H1 (cell line): ENCODE measurements around the gene TEAD4. TPM values are rescaled to one million over a fixed set of nuclear protein-coding genes. Genes with fewer than 3 reads are reported as not detected.
A peak's percentile ranks its signal among the peaks of the same experiment; 100 is the strongest.

Experiments used
- CTCF ChIA-PET: fragments of 300-600 bp; sonication (Branson Sonifier 250); formaldehyde crosslinking; loops from one replicate; lab custom pipeline; 2021; ENCODE audit not compliant: partially characterized antibody; lab: Charles Lee
- POLR2A ChIA-PET: fragments of 300-600 bp; sonication (Branson Sonifier 250); formaldehyde crosslinking; loops from one replicate; lab custom pipeline; 2021; ENCODE audit warnings: inconsistent platforms; ENCODE audit not compliant: partially characterized antibody; lab: Charles Lee
- DNase-seq, 2 experiments: peaks; one replicate each; pipeline versions ENCODE4 v3.0.0 to v3.0.0-alpha.2; 2010 to 2022; ENCODE audit warnings: low spot score in 2 of 2, low read depth in 1 of 2, mixed read lengths in 1 of 2
- FAIRE-seq: peaks from 2 replicates; lab custom pipeline; 2011; peaks lifted over from hg19 to GRCh38; lab: Jason Lieb, UNC
- H2AFZ ChIP-seq: 2 replicates; pipeline ENCODE4 v1.8.1; 2012; ENCODE audit warnings: low read length, inconsistent platforms
- H2AK5ac ChIP-seq: 2 replicates; pipeline ENCODE4 v1.6.1; 2013; ENCODE audit warnings: low read depth, low read length
- H2BK120ac ChIP-seq: replicated peaks from 2 replicates; pipeline ENCODE3; 2013; ENCODE audit warnings: low read depth, low read length, inconsistent platforms
- H2BK12ac ChIP-seq: 2 replicates; pipeline ENCODE4 v1.6.1; 2013; ENCODE audit warnings: low read depth, low read length
- H2BK15ac ChIP-seq: 2 replicates; pipeline ENCODE4 v1.6.1; 2013; ENCODE audit warnings: low read length
- H2BK20ac ChIP-seq: 2 replicates; pipeline ENCODE4 v1.6.1; 2013; ENCODE audit warnings: low read length
- H2BK5ac ChIP-seq: 2 replicates; pipeline ENCODE4 v1.6.1; 2013; ENCODE audit warnings: low read depth, low read length
- H3K14ac ChIP-seq: 2 replicates; pipeline ENCODE4 v1.6.1; 2013; ENCODE audit warnings: inconsistent platforms; ENCODE audit not compliant: insufficient read length
- H3K18ac ChIP-seq: 2 replicates; pipeline ENCODE4 v1.6.1; 2013; ENCODE audit warnings: low read length; ENCODE audit errors: extremely low read depth
- H3K23ac ChIP-seq: 2 replicates; pipeline ENCODE4 v1.6.1; 2013; ENCODE audit warnings: inconsistent platforms; ENCODE audit not compliant: insufficient read length
- H3K23me2 ChIP-seq: 2 replicates; pipeline ENCODE4 v1.6.1; 2013; ENCODE audit warnings: low read depth, low read length
- H3K27ac ChIP-seq: 2 replicates; pipeline ENCODE4 v1.6.1; 2011; ENCODE audit warnings: low read depth, low read length, inconsistent platforms
- H3K27me3 ChIP-seq, 4 experiments: replicated peaks in 1 of 4; 1 replicate in 1 of 4; 2 replicates in 3 of 4; pipeline versions ENCODE4 v1.6.1 to v1.8.1; 2011 to 2013; ENCODE audit warnings: low read length in 3 of 4, mild to moderate bottlenecking in 3 of 4, inconsistent platforms in 2 of 4, mixed read lengths in 2 of 4, moderate library complexity in 1 of 4; ENCODE audit not compliant: control insufficient read depth in 3 of 4, insufficient read depth in 3 of 4; ENCODE audit errors: extremely low read depth in 1 of 4
- H3K36me3 ChIP-seq, 4 experiments: 2 replicates each; pipeline versions ENCODE4 v1.6.1 to v1.8.1; 2011 to 2013; ENCODE audit warnings: mild to moderate bottlenecking in 4 of 4, low read length in 3 of 4, moderate library complexity in 2 of 4, control low read depth in 1 of 4, inconsistent platforms in 1 of 4; ENCODE audit not compliant: insufficient read depth in 4 of 4, control insufficient read depth in 2 of 4
- H3K4ac ChIP-seq: replicated peaks from 2 replicates; pipeline ENCODE3; 2013; ENCODE audit warnings: low read length, low read depth, mixed read lengths, inconsistent platforms; ENCODE audit not compliant: insufficient read length
- H3K4me1 ChIP-seq, 4 experiments: replicated peaks in 1 of 4; 1 replicate in 1 of 4; 2 replicates in 3 of 4; pipeline versions ENCODE4 v1.6.1 to v1.8.1; 2011 to 2013; ENCODE audit warnings: low read length in 3 of 4, inconsistent platforms in 2 of 4, mixed read lengths in 1 of 4; ENCODE audit not compliant: insufficient read depth in 4 of 4, control insufficient read depth in 3 of 4
- H3K4me2 ChIP-seq, 2 experiments: 2 replicates each; pipeline versions ENCODE4 v1.6.1 to v1.8.1; 2011 to 2013; ENCODE audit warnings: low read depth in 2 of 2, low read length in 2 of 2, control low read depth in 1 of 2, inconsistent platforms in 1 of 2, mild to moderate bottlenecking in 1 of 2; ENCODE audit not compliant: insufficient read depth in 1 of 2
- H3K4me3 ChIP-seq, 4 experiments: fragments of 200-600, 300-600 bp in 1 of 4; sonication (generic), shearing (Covaris generic), sonication (Bioruptor Twin) in 1 of 4; 2 replicates each; pipeline versions ENCODE4 v1.5.1 to v1.8.1; 2011 to 2016; ENCODE audit warnings: low read length in 4 of 4, low read depth in 3 of 4, control low read depth in 2 of 4, inconsistent platforms in 2 of 4, mild to moderate bottlenecking in 2 of 4, mixed read lengths in 1 of 4, moderate library complexity in 1 of 4; ENCODE audit not compliant: insufficient read depth in 2 of 4; ENCODE audit errors: extremely low read depth in 1 of 4
- H3K56ac ChIP-seq: replicated peaks from 2 replicates; pipeline ENCODE3; 2013; ENCODE audit warnings: low read depth, mild to moderate bottlenecking, mixed read lengths, low read length, inconsistent platforms; ENCODE audit not compliant: insufficient read length
- H3K79me1 ChIP-seq: 2 replicates; pipeline ENCODE4 v1.6.1; 2013; ENCODE audit warnings: low read depth, low read length, control low read depth
- H3K79me2 ChIP-seq, 2 experiments: 2 replicates each; pipeline versions ENCODE4 v1.6.1 to v1.8.1; 2012 to 2013; ENCODE audit warnings: low read length in 2 of 2, mild to moderate bottlenecking in 2 of 2, inconsistent platforms in 1 of 2; ENCODE audit not compliant: insufficient read depth in 2 of 2, control insufficient read depth in 1 of 2
- H3K9ac ChIP-seq, 4 experiments: replicated peaks in 1 of 4; 1 replicate in 1 of 4; 2 replicates in 3 of 4; pipeline versions ENCODE4 v1.6.1 to v1.8.1; 2011 to 2013; ENCODE audit warnings: low read depth in 3 of 4, low read length in 3 of 4, control low read depth in 2 of 4, mild to moderate bottlenecking in 2 of 4, moderate library complexity in 2 of 4, inconsistent platforms in 1 of 4; ENCODE audit errors: extremely low read depth in 1 of 4
- H3K9me3 ChIP-seq, 2 experiments: 2 replicates each; pipeline versions ENCODE4 v1.6.1 to v1.8.1; 2012 to 2013; ENCODE audit warnings: mild to moderate bottlenecking in 2 of 2, moderate library complexity in 2 of 2, control low read depth in 1 of 2, inconsistent platforms in 1 of 2, low read depth in 1 of 2, low read length in 1 of 2, mixed read lengths in 1 of 2; ENCODE audit not compliant: insufficient read depth in 2 of 2
- H4K20me1 ChIP-seq, 2 experiments: replicated peaks in 1 of 2; 2 replicates each; pipeline versions ENCODE3 to v1.8.1; 2011 to 2013; ENCODE audit warnings: inconsistent platforms in 2 of 2, low read length in 2 of 2, mild to moderate bottlenecking in 1 of 2; ENCODE audit not compliant: insufficient read depth in 2 of 2, control insufficient read depth in 1 of 2
- H4K5ac ChIP-seq: 2 replicates; pipeline ENCODE4 v1.6.1; 2013; ENCODE audit warnings: low read length, low read depth, mixed read lengths, inconsistent platforms; ENCODE audit not compliant: insufficient read length
- H4K8ac ChIP-seq: 2 replicates; pipeline ENCODE4 v1.8.0; 2013; ENCODE audit warnings: mild to moderate bottlenecking, moderate library complexity, low read length, inconsistent platforms; ENCODE audit not compliant: insufficient read depth; ENCODE audit errors: extremely low read depth
- H4K91ac ChIP-seq: replicated peaks from 2 replicates; pipeline ENCODE3; 2013; ENCODE audit warnings: low read length, mixed read lengths, inconsistent platforms; ENCODE audit not compliant: insufficient read length
- BCL11A ChIP-seq, 2 experiments: IDR thresholded peaks; one replicate each; pipeline ENCODE4 v1.6.1; 2011; ENCODE audit warnings: low read depth in 2 of 2, low read length in 2 of 2, mild to moderate bottlenecking in 2 of 2
- WGBS, 2 experiments: shearing (Covaris generic) in 1 of 2; methylation state at CpG; one replicate each; pipeline versions ENCODE4 v1.1.6 to v1.1.7; 2013 to 2015; ENCODE audit warnings: low lambda C conversion rate in 2 of 2, mixed read lengths in 2 of 2, inconsistent platforms in 1 of 2, low coverage in 1 of 2, missing lambda C conversion rate in 1 of 2; ENCODE audit not compliant: insufficient replicate concordance in 2 of 2, insufficient coverage in 1 of 2, insufficient read length in 1 of 2; ENCODE audit errors: extremely low coverage in 1 of 2, missing lambda C conversion rate in 1 of 2; 5-methylcytosine and 5-hydroxymethylcytosine counted together
- polyA plus RNA-seq, 7 experiments: library from polyadenylated mRNA; depleted of rRNA in 3 of 7; stranded (reverse) in 5 of 7; unstranded in 2 of 7; fragments of >200 nt in 5 of 7; fragments of 200-250 nt in 2 of 7; gene quantifications; 1 replicate in 5 of 7; 2 replicates in 1 of 7; 4 replicates in 1 of 7; pipeline versions ENCODE4 v1.2.1 to v1.2.3, GENCODE V29; 2011 to 2013; ENCODE audit warnings: missing spikeins in 2 of 7, mixed read lengths in 2 of 7
- total RNA-seq: library from RNA; stranded (reverse); fragmentation: NEBNext Ultra II Directional; extraction: Animal tissue kit (Norgen Biotek cat#: 25700); gene quantifications from 2 replicates; pipeline ENCODE4 v1.2.1, GENCODE V29; 2021

The TEAD4 gene
- total and polyA plus RNA-seq, 2 of the 8 experiments (the other 6 are each of a cell fraction or from before 2014, with no cell fraction given) = 56.7 to 116 TPM

DNA sequence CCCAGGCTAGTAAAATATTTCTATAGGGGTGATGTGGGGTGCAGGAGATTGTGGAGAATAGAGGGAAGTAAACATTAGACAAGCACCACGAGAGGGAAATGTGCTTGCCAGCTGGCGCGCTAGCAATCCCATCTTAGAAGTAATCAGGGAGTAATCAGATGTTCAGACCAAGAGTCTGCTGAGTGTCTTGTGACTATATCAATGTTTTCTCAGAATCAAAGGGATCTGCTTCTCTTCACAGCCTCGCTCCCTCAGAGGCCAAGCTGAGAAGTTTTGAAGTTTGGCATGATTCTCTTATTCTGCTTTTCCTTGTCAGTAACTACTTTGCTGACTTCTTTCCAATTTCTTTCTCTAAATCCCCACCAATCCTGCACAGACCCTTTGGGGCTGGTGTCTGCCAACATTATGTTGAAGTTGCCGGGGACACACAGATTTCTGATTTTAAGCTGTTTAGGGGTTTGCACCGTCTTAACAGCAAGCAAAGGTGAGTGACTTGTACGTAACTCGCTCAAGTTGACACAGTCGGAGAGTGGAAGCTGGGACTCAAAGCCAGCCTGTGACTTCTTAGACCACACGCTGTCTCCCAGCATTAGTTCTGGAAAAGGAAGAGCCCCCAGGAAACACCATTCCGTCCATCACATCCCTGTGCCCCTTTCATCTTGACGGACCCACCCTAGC is 96.0 kb downstream of the TEAD4 start:
- POLR2A ChIA-PET = interaction anchor here (0.6 to 1.6 kb wide), 3 partner anchors 130 to 199 kb away, joined by 3 read pairs; no protein-coding TSS in a partner anchor
- peak; percentile 36 for FAIRE-seq
- Histone ChIP-seq H4K20me1 (no peaks in the 10 kb centered on the region), H2BK15ac (no peak overlapping the region), H2BK120ac (no peak overlapping the region), H2BK12ac (no peak overlapping the region), H3K56ac (no peak overlapping the region), H3K27ac (no peak overlapping the region), H3K79me2 (no peaks in the 10 kb centered on the region), H3K27me3 (no peaks in the 10 kb centered on the region), H3K36me3 (no peaks in the 10 kb centered on the region), H3K4ac (no peak overlapping the region), H3K79me1 (no peaks in the 10 kb centered on the region), H3K18ac (no peak overlapping the region), H3K4me2 (no peak overlapping the region), H2BK5ac (no peak overlapping the region; the same call in 1 of the 2 replicates), H2AK5ac (no peak overlapping the region), H3K23ac (no peak overlapping the region), H4K5ac (no peak overlapping the region), H2BK20ac (no peak overlapping the region), H3K9ac (no peak overlapping the region), H3K14ac (no peak overlapping the region), H3K4me1 (peaks cover 0 to 6% (median 0%) of the 10 kb centered on the region in 4 experiments; a peak in 3 of 7 replicates), H4K8ac (no peak overlapping the region), H3K4me3 (no peak overlapping the region)
- CTCF ChIA-PET = interaction anchor here (0.7 to 2.0 kb wide), 3 partner anchors 13 to 203 kb away, joined by 3 to 7 read pairs (median 7); no protein-coding TSS in a partner anchor
- DNase-seq = no peak
- 80% methylated on average over 12 of the region's 12 CpGs; no CpG with 5 or more reads in 1 of the 2 experiments for WGBS, 2 experiments
- TF ChIP-seq BCL11A (IDR thresholded peaks at IDR 0.05; ENCODE audit: low read depth in 2 of 2, low read length in 2 of 2) = no peak
- TF ChIP-seq, all 59 proteins: peak for 0
- H2AFZ ChIP-seq = no peak overlapping the region
- no peak overlapping the region for H4K91ac ChIP-seq
- H3K23me2 ChIP-seq = no peaks in the 10 kb centered on the region
- no peaks in the 10 kb centered on the region for H3K9me3 ChIP-seq
